ENCODE results near the gene CENPP.

CENPP gene

DNA sequence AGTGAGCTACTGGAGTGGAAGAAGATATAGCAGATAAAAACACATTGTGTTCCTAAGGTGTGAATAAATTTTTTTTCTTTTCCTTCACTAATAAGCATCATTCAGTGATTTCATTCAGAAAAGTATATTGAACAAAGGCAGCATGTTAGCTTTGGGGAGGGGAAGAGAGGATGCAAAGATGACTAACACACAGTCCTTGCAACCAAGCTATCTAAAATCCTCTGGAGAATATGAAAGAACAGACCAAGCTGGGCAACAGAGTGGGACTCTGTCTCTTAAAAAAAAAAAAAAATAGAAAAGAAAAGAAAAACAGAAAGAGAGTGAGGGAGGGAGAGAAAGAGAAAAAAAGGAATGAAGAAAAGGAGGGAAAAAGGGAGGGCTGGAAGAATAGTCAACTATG is 120.8 kb downstream of the CENPP start:
- CTCF ChIA-PET: interaction anchor here (1.1 to 2.3 kb wide), 2 partner anchors 20 to 306 kb away, joined by 3 to 10 read pairs; no protein-coding TSS in a partner anchor

GRCh38 chr9:92455217-92455616 is 129.5 kb downstream of the CENPP start:
- ChIA-PET CTCF (interaction anchor here (1.4 to 1.9 kb wide), 3 partner anchors 14 to 316 kb away, joined by 3 to 9 read pairs (median 4); no protein-coding TSS in a partner anchor), POLR2A (no interaction called here)
- DNase-seq (ENCODE audit: extremely low spot score): no peak
- peak; percentile 13 for TF ChIP-seq CTCF (IDR thresholded peaks at IDR 0.05; ENCODE audit: control extremely low read depth, extremely low read depth, low read depth, missing control alignments)

More for the DNA sequence above, 120.8 kb downstream of the CENPP start:
- DNase-seq (ENCODE audit: extremely low spot score): no peak
- TF ChIP-seq CTCF (IDR thresholded peaks at IDR 0.05; ENCODE audit: control extremely low read depth, extremely low read depth, low read depth, missing control alignments): no peak
- POLR2A ChIA-PET: no interaction called here

- no peak for TF ChIP-seq CTCF (IDR thresholded peaks at IDR 0.05; ENCODE audit: control extremely low read depth, extremely low read depth, low read depth, missing control alignments)
- ChIA-PET CTCF (no interaction called here), POLR2A (no interaction called here)
- no peak for DNase-seq (ENCODE audit: extremely low spot score)
Observed at GRCh38 chr9:92457576-92457975, 131.8 kb downstream of the CENPP start.

DNA sequence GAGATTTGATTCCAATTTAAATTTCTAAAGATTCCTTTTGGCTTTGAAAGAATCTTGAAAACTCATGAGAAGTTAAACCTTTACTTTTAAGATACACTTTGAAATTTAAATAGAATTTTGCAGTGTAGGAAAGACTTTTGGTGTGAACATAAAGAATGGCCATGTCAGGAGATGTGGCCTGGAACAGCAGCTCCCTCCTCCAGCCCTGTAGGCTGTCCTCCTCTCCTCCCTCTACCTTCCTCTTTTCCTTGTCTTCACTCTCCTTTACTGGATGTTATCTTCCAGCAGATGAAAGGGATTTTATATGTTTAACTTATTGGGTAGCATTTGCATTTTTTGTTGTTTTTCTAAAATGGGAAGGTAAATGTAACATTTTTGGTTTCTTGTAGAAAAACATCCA is 137.6 kb downstream of the CENPP start:
- ChIA-PET CTCF (interaction anchor here (1.1 to 1.3 kb wide), 2 partner anchors 17 to 324 kb away, joined by 3 to 4 read pairs; no protein-coding TSS in a partner anchor), POLR2A (no interaction called here)
- DNase-seq (ENCODE audit: extremely low spot score): no peak
- TF ChIP-seq CTCF (IDR thresholded peaks at IDR 0.05; ENCODE audit: control extremely low read depth, extremely low read depth, low read depth, missing control alignments): no peak

GRCh38 chr9:92463984-92464383 is 138.2 kb downstream of the CENPP start:
- TF ChIP-seq CTCF (IDR thresholded peaks at IDR 0.05; ENCODE audit: control extremely low read depth, extremely low read depth, low read depth, missing control alignments): no peak
- ChIA-PET POLR2A (no interaction called here), CTCF (interaction anchor here (1.1 to 1.3 kb wide), 2 partner anchors 10 to 324 kb away, joined by 3 read pairs; no protein-coding TSS in a partner anchor)
- DNase-seq (ENCODE audit: extremely low spot score): no peak

DNA sequence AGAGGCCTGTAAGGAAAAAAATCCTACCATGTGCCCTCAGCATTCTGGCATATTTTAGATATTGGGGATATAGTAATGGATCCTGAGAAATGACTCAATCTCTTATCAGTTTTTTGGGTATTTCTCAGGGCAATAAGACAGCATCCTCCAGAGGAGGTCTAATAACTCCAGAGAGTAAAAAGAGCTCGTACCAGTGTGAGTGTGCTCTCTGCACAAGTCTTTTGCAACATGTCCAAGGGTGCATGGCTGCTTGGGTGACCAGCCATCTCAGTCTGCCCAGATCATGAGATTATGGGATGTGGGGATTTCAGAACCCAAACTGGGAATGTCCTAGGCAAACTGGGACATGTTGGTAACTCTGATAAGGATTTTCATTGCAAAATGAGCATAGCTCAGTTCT is 141.3 kb downstream of the CENPP start:
- DNase-seq (ENCODE audit: extremely low spot score): no peak
- ChIA-PET POLR2A (no interaction called here), CTCF (interaction anchor here (1.0 to 1.1 kb wide), 3 partner anchors 19 to 328 kb away, joined by 3 to 4 read pairs (median 4); no protein-coding TSS in a partner anchor)
- no peak for TF ChIP-seq CTCF (IDR thresholded peaks at IDR 0.05; ENCODE audit: control extremely low read depth, extremely low read depth, low read depth, missing control alignments)
